Heart left ventricle (tissue), 13 donors: ENCODE results near the gene NRM.

Source experiments
- POLR2A ChIP-seq, 2 donors: fragments of 450-650 bp; IDR thresholded peaks; one replicate each; pipeline ENCODE4 v1.6.1; 2017; ENCODE audit warnings: antibody characterized with exemption in 2 of 2, mild to moderate bottlenecking in 2 of 2, moderate library complexity in 2 of 2
- TF ChIP-seq, protein P1 (sequence below), 12 donors: fragments of 200-600 bp; sonication (generic) in 4 of 12; IDR thresholded peaks; one replicate each; pipeline versions ENCODE4 v1.5.0 to v1.8.0; 2018 to 2022; ENCODE audit warnings: antibody characterized with exemption in 12 of 12, mild to moderate bottlenecking in 5 of 12
- donor health status: ischemic (EF 13 %, LVEDD 7.1; RV severe dilation, severe dysfunction).
- donor health status: DM: no; HTN: yes; CAD: no.
- donor health status: DM: no; HTN: no; CAD: no.
- donor health status: ischemic (EF 25% LVEDD 6.9; RV normal size, moderate dysfunction).
- donor health status: ischemic (EF 25% LVEDD 5.7; RV mildly dilated, moderate dysfunction).
- donor health status: ischemic (EF 35%, LVEDD 5.7; RV mildly dilated, moderate dysfunction).
- donor health status: nonischemic (EF 11% LVEDD 7.7; RV severe dilation, severe dysfunction).
- donor health status: DM: yes; HTN: yes; CAD: no.
- donor health status: PGD.
- donor health status: ischemic (EF 29% LVEDD 5.4; RV normal size, mild dysfunction).
- donor health status: nonischemic (EF 23%, LVEDD 6.1; RV moderate dilation, normal function).

DNA sequence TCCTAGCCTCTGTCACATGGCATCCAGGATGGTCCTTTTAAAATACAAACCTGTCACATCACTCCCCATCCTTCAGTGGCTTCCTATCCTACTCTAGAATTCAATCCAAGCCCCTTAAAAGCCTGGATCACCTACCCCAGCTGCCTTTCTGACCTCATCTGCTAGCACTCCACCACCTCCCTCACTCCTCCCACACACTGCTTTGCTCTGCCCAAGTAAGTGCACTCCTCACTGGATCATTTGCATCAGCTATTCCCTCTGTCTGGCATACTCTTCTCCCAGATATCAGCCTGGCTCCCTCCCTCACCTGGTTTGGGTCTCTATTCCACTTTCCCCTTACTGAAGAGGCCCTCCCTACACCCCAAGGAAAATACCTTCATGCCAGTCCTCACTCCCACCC, 33.3 kb downstream of the NRM start:
- TF ChIP-seq POLR2A (IDR thresholded peaks at IDR 0.05), result no peak
- TF ChIP-seq, protein P1, sequence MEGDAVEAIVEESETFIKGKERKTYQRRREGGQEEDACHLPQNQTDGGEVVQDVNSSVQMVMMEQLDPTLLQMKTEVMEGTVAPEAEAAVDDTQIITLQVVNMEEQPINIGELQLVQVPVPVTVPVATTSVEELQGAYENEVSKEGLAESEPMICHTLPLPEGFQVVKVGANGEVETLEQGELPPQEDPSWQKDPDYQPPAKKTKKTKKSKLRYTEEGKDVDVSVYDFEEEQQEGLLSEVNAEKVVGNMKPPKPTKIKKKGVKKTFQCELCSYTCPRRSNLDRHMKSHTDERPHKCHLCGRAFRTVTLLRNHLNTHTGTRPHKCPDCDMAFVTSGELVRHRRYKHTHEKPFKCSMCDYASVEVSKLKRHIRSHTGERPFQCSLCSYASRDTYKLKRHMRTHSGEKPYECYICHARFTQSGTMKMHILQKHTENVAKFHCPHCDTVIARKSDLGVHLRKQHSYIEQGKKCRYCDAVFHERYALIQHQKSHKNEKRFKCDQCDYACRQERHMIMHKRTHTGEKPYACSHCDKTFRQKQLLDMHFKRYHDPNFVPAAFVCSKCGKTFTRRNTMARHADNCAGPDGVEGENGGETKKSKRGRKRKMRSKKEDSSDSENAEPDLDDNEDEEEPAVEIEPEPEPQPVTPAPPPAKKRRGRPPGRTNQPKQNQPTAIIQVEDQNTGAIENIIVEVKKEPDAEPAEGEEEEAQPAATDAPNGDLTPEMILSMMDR (IDR thresholded peaks at IDR 0.05), result no peak
